Thoracic aorta (tissue), 2 donors: ENCODE results near the gene FBXL3. TPM values are rescaled to one million over a fixed set of nuclear protein-coding genes. Genes with fewer than 3 reads are reported as not detected.

Experiments
- ATAC-seq: fragments of 150-250 bp; one replicate; pipeline ENCODE4 v1.8.0; 2017; ENCODE audit warnings: low read depth; ENCODE audit not compliant: insufficient number of reproducible peaks, low FRiP score
- DNase-seq: peaks from one replicate; pipeline ENCODE4 v3.0.0-alpha.2; 2020; ENCODE audit warnings: low spot score
- H3K27ac ChIP-seq, 2 donors: fragments of 200-600 bp; sonication (generic); 1 replicate in 1 of 2; 2 replicates in 1 of 2; pipeline ENCODE4 v1.5.1; 2016; ENCODE audit warnings: mild to moderate bottlenecking in 2 of 2, moderate library complexity in 2 of 2
- H3K27me3 ChIP-seq: fragments of 200-600 bp; sonication (generic); replicated peaks from 2 replicates; pipeline ENCODE4 v1.6.0; 2016; ENCODE audit warnings: mild to moderate bottlenecking; ENCODE audit not compliant: insufficient read depth
- H3K36me3 ChIP-seq: fragments of 200-600 bp; sonication (generic); one replicate; pipeline ENCODE4 v1.5.1; 2016
- H3K4me1 ChIP-seq, 2 donors: fragments of 200-600 bp; sonication (generic); 1 replicate in 1 of 2; 2 replicates in 1 of 2; pipeline versions ENCODE4 v1.5.1 to v1.6.0; 2016; ENCODE audit warnings: low read depth in 2 of 2, mild to moderate bottlenecking in 1 of 2; ENCODE audit not compliant: control insufficient read depth in 1 of 2
- H3K4me3 ChIP-seq: fragments of 200-600 bp; sonication (generic); 2 replicates; pipeline ENCODE4 v1.5.1; 2016; ENCODE audit warnings: mild to moderate bottlenecking
- H3K9me3 ChIP-seq: fragments of 200-600 bp; sonication (generic); 2 replicates; pipeline ENCODE4 v1.5.1; 2016
- CTCF ChIP-seq: fragments of 200-600 bp; sonication (generic); IDR thresholded peaks from one replicate; pipeline ENCODE4 v1.5.1; 2019; ENCODE audit warnings: antibody characterized with exemption
- total RNA-seq, 2 donors: library from RNA; depleted of rRNA; stranded (reverse); fragments of >200 nt; gene quantifications; one replicate each; pipeline versions ENCODE4 v1.1.0 to v1.2.3, GENCODE V29; 2016

Gene FBXL3
- total RNA-seq, 2 donors from 2014 or later = 111 to 119 TPM

- DNase-seq (no peak), ATAC-seq (no peak)
- no peak for TF ChIP-seq CTCF
- Histone ChIP-seq H3K36me3 (peaks cover 20% of the 10 kb centered on the region), H3K9me3 (no peaks in the 10 kb centered on the region), H3K4me1 (no peaks in the 10 kb centered on the region), H3K27ac (no peak overlapping the region), H3K4me3 (no peak overlapping the region), H3K27me3 (no peaks in the 10 kb centered on the region)
Observed at GRCh38 chr13:77047649-77048343, 20.8 kb upstream of the FBXL3 start.

- Histone ChIP-seq H3K27me3 (no peaks in the 10 kb centered on the region), H3K9me3 (no peaks in the 10 kb centered on the region), H3K4me3 (no peak overlapping the region), H3K36me3 (no peaks in the 10 kb centered on the region), H3K4me1 (no peaks in the 10 kb centered on the region), H3K27ac (no peak overlapping the region)
- no peak for TF ChIP-seq CTCF
- DNase-seq (no peak), ATAC-seq (no peak)
Observed at GRCh38 chr13:77042566-77043177, 15.7 kb upstream of the FBXL3 start.

- Histone ChIP-seq H3K4me1 (no peaks in the 10 kb centered on the region), H3K9me3 (no peaks in the 10 kb centered on the region), H3K4me3 (no peak overlapping the region), H3K27ac (no peak overlapping the region), H3K36me3 (no peaks in the 10 kb centered on the region), H3K27me3 (no peaks in the 10 kb centered on the region)
- no peak for ATAC-seq
- no peak for DNase-seq
- TF ChIP-seq CTCF = no peak
Observed at GRCh38 chr13:77040835-77041234, 13.9 kb upstream of the FBXL3 start.

GRCh38 chr13:77040076-77040475, 13.1 kb upstream of the FBXL3 start:
- Histone ChIP-seq H3K27ac (no peak overlapping the region), H3K36me3 (no peaks in the 10 kb centered on the region), H3K4me1 (no peaks in the 10 kb centered on the region), H3K4me3 (no peak overlapping the region), H3K27me3 (no peaks in the 10 kb centered on the region), H3K9me3 (no peaks in the 10 kb centered on the region)
- ATAC-seq = no peak
- DNase-seq = no peak
- no peak for TF ChIP-seq CTCF

- no peak for TF ChIP-seq CTCF
- ATAC-seq = no peak
- Histone ChIP-seq H3K4me1 (no peaks in the 10 kb centered on the region), H3K27me3 (no peaks in the 10 kb centered on the region), H3K27ac (no peak overlapping the region), H3K9me3 (no peaks in the 10 kb centered on the region), H3K4me3 (no peak overlapping the region), H3K36me3 (no peaks in the 10 kb centered on the region)
- no peak for DNase-seq
Observed at GRCh38 chr13:77038907-77039480, 12.0 kb upstream of the FBXL3 start.
